ENCODE results near the gene MIX23.
"Not testable (repeated sequence)": the region's sequence is repeated elsewhere in the genome, so short reads cannot be mapped to it uniquely, and the experiment has no call there.

Gene MIX23

DNA sequence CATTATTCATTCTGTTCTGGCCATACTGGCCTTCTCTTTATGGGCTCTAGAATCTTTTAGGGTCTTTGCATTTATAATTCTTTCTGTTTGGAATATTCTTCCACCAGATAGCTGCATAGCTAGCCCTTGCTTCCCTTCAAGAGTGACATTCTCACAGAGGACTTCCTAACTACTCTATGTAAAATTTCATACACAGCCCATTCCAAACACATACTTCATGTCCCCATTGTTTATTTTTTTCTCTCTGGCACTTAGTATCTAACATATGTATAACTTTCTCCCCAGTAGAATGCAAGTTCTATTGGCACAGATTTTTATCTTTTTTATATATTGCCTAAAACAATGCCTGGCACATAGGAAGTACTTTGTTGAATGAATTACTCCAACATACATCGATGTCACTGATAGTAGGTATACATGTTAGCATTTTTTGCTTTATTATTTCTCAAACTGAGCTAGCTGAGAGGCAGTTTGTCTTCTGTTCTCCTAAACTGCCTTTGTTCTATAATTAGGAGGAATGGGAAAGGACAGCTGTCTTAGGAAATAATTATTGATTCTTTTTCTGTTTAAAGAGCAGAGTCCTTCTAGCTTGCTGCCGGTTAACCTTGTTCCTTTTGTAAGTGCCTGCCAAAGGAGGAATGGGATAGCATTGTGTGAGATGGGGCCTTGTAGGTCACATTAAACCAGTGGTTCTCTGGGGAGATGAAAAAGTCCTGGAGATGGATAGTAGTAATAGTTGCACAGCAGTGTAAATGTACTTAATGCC is 8.8 kb upstream of the MIX23 start:
- DNase-seq, result no peak

DNA sequence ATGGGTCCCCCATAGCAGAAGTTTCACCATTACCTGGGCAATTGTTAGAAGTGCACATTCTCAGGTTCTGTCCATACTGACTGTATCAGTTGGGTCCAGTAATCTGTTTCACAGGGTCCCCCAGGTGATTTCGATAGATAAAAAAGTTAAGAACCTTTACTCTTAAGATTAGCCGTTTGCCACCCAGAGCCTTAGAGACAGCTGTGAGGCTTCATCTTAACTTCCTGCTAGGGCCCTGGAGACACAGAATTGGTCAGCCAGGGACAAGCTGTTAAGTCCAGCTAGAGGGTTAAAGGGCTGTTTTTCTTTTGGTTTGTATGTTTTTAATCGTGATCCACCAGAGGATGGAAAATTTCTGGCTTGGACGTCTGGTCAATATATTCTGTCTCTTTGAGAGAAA is 7.6 kb upstream of the MIX23 start:
- DNase-seq, result no peak

DNA sequence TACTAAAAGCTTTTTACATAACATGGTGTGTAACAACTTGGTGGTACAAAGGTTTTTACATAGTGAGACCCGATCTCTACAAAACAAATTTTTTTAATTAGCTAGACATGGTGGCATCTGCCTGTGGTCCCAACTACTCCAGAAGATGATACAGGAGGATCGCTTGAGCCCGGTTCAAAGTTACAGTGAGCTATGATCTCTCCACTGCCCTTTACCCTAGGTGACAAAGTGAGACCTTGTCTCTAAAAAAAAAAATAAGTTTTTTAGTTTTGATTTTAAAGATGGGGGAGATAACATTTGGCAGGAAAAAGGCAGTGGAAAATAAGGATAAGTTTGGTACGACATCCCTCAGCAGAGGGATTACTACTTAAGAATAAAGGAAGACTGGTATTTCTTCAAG is 6.9 kb upstream of the MIX23 start:
- no peak for DNase-seq

DNA sequence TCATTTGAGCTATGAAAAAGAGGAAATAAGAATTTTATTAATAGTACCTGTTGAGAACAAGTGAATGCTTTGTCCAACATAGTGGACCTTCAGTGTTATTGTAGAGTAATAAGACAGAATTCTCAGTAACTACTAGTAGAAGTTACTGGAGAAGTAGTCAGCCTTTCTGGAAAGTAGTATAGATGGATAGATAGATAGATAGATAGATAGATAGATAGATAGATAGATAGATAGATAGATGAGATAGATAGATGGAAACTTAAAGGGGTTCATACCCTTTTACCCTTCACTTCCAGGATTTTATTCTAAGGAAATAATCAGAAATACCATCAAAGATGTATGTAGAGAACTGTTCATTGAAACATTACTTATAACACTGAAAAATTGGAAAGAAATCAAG is 6.2 kb upstream of the MIX23 start:
- DNase-seq, result no peak

DNA sequence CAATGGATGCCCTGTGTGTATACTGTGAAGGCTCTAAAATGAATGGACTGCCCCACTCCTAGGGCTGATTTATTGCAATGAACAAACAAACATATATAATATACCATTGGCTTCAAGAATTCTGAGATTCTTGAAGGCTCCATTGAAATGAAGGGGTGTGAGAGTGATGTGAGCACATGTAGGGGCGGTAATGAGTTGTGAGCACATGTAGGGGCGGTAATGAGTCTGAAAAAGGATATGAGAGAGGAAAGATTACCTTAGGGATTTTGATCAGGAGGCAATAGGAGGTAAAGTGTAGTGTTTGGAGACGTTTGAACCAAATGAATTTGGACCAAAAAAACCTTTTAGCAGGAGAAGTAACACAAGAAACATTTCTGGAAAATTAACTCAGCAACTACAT is 4.7 kb upstream of the MIX23 start:
- no peak for DNase-seq

DNA sequence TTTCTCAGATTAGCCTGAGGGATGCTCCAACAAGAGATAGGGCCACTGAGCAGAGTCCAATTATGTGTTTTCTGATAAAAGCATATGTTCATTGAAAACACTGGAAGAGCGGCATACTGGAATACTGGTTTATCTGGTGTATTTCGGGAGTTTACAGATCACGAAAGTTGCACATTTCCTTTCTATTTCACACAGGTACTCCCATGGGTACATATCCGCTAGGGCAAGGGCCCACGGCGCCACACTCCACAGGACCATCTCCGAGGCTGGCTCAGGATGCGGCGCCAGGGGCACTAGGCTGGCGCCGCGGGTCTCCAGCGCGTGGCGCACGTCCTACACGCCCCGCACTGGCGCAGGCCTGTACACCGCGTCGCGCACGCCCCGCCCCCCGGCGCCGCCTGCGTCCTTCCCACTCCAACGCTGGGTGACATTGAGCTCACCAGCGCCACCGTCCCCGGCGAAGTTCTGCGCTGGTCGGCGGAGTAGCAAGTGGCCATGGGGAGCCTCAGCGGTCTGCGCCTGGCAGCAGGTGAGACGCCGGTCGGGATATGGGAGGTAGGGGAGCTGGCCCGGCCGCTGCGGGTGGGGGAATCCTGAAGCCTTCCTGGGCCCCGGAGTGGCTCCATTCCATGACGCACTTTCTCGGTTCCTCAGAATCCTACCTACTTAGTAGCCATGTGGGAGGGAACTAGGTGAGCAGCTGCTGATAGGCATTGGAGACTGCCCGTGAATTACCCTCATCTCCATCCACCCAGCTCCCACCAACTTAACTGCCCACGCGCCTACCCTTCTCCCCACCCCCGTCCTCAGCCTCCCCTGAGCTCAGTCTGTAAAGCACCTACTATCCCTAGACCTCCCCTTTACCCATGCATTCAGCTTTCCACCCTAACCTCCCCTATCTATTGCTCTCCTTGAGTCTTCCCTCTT is 1.0 kb upstream of the MIX23 start, which contains the start of gene FAM162A:
Gene FAM162A, plus strand, starts transcription at position 412 of the 927 bp plus-strand sequence. Its CDS starts 84 bp downstream, at position 496.
- DNase-seq, result peak; percentile 93

DNA sequence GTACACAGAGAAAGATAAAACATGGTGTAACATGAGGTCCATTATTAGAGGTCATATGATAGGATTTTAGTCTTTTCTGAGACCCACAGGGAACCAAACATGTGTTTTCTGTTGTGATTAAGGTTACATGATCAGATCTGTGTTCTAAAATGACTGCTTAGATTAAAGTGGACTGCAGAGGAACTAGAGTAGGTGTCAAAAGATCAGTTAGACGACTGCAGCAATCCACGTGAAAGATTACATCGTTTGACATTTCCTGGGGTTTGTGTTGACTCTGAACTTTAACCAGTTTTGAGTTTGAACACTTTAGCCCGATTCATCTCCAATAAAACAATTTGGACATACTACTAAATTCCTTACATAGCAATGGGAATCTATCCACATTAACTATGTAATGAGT is 5.1 kb downstream of the MIX23 start:
- no peak for DNase-seq

DNA sequence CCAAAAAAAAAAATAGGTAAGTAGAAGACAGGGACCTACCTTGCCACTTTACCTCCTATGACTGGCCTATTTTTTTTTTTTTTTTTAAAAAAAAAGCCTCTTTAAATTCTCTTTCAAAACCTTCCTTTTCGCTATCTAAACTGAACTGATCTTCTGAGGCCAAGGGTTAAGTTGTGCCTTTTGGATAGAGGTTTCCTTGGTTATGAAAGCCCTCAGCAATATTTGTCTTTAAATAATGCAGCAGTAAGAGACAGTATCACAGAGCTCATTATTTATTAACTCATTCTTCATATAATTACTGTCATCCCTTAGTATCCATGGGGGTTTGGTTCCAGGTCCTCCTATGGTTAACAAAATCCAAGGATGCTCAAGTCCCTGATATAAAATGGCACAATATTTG is 9.0 kb downstream of the MIX23 start:
- DNase-seq, result no peak

DNA sequence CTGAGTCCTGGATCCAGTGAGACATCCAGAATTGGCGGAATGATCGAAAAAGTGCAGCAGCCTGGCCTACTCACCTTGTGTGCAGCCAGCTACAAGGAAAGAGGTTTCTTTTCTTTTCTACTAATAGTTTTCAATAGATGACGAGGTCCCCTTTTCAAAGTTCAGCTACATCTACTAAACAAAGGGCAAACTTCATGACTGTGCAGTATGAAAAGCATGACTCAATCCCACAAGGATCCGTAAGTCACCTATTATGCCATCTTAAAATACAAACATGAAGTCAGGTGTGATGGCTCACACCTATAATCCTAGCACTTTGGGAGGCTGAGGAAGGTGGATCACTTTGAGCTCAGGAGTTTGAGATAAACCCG is 16.7 kb downstream of the MIX23 start:
- no peak for DNase-seq

DNA sequence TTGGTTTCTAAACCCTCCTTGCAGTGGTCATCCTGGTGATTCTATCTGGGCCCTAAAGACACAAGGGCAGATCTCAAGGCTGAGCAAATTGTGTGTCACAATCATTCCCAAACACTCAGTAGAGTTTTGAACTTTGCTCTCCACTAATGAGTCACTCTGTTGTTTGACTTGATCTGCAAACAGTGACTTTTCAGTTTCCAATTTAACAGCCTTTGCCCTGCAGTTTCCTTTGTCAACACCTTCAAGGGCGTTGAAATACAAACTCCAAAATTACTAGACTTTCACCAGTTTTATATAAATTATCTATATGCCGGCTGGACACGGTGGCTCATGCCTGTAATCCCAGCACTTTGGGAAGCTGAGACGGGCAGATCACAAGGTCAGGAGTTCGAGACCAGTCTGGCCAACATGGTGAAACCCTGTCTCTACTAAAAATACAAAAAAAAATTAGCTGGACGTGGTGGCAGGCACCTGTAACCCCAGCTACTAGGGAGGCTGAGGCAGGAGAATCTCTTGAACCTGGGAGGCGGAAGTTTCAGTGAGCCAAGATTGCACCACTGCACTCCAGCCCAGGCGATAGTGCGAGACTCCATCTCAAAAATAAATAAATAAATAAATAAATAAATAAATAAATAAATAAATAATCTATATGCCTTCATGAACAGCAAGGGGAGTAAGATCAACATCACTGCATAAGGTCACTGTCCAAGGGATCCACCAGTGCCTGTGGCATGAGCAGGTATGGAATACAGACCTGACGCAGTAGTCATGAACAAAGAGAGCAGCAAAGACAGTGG is 17.3 kb downstream of the MIX23 start:
- not testable (repeated sequence) for DNase-seq

DNA sequence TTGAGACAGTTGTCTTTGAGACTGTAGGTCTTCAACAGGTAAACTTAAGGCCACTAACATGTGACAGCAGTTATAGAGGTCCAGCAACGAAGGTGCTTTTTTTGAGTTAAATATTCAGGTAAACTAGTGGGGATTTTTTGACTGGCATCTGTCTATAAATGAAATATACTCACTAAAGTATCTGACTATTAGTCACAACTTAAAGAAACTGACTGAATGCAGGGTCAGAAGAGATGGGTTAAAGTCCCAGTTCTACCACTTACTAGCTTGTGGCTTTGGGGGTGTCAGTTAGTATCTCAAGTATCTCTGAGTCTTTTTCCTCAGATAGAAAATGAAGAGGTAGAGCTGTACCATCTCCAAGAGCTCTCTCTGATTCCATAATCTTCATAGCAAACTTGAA is 18.0 kb downstream of the MIX23 start:
- DNase-seq, result no peak

DNA sequence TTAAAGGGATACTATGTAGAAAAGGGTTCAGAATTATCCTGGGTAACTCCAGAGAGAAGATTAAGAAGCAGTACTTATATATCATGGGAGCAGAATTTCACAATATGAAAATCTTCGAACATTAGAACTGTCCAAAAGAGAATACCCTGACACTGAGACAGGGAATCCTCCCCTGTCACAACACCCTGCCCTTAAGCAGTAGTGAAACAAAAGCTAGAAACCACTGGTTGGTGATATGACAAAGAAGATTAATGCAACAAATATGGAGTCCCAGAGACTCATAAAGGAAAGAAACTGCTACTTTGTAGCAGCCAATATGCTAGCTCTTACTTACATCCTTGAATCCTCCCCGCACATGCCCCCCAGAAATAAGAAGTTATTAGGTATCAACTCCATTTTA is 18.5 kb downstream of the MIX23 start:
- no peak for DNase-seq

DNA sequence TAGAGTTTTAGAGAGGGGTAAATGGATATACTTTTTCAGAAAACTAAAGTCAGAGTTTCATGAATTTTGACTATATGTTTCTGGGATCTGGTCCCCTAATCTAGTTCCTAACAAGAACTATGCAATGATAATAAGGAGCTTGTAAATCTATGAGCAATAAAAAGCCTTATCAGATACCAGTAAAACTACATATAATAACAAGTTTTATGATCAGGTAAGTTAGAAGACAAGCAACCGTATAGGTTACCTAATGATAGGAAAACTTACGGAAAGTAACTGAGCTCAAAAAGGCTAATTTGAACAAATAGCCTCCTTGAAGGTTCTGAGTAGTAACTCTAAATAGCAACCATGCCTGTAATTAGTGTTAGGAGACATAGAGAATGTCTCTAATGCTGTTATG is 21.0 kb downstream of the MIX23 start:
- DNase-seq, result no peak

DNA sequence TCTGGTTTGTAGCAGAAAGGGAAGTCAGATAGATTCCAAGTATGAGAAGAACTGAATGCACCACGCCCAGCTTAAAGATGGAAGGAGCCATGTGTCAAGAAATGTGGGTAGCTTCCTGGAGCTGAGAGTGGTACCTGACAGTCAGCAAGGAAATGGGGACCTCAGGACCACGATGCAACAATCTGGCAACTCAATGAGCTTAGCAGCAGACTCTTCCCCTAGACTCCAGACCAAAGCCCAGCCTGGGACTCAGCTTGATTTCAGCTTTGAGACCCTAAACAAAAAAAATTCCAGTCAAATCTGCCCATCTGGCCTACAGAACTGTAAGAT is 24.4 kb downstream of the MIX23 start:
- DNase-seq, result no peak

DNA sequence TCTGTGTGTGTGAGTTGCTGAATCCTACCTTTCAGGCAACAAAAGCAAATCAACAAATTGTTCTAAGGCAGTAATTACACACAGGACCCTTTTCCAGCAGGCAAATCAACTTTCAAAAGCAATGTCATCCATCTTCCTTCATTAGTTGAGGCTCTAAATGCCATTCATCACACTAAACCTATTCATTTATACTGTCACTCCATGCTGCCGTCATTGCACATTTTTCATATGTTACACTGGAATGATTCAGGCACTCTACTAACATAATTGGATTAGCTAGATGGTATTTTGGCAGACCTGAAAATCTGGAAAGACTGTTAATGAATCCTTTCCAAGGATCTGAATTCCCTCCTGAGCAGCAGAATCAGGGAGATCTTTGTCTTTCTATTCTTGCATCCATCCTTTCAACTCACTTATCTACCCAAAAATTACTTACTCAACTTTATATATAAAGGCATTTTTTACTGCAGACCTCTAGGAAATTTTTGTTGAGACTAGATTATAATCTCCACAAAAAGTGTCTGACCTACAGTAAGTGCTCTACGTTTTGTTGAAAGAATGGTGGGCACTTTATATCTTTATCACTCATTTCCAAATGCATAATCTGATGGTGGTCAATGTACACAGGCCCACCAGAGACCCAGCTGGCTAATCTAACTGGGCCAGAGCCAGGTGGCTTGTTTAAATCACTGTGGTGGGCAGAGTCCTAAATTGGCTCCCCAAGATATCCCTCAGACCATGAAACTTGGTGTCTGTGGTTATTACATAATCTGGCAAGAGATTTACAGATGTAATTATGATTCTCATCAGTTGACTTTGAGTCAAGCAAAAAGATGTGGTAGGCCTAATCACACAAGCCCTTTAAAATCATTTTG is 25.0 kb downstream of the MIX23 start:
- DNase-seq, result no peak

DNA sequence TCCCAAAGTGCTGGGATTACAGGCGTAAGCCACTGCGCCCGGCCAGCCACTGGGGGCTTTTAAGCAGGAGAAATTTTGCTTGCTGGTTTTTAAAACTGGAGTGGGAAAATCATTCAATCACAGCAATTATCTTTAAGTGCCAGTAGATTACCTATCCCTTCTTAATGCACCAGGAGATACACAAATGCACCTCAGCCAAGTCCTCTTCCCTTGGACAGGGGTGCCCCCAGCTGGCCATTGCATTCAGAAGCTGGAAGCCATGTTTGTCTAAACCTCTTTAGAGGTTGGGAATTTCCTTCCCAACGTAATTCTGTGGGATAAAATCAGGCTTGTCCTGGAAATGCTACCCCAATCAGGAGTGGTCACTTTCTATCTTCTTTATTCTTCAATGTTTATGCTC is 26.6 kb downstream of the MIX23 start:
- DNase-seq, result no peak

DNA sequence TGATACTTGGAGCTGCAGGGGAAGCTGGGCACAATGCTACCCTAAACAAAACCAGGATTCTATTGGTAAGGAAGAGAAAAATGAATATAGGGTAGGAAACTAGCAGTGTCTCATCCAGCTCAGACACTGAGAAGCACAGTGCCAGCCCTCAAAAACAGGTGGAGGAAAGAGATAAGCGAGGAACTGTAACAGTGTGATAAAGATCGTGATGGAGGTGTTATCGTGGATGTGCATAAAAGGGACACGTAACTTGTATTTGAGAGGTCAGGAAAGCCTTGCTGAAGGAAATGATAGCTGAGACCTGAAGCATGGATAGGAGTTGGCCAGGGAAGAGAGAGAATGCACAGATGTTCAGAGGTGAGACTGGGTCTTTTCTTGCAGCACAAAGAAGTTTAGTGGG is 27.4 kb downstream of the MIX23 start:
- DNase-seq, result no peak

DNA sequence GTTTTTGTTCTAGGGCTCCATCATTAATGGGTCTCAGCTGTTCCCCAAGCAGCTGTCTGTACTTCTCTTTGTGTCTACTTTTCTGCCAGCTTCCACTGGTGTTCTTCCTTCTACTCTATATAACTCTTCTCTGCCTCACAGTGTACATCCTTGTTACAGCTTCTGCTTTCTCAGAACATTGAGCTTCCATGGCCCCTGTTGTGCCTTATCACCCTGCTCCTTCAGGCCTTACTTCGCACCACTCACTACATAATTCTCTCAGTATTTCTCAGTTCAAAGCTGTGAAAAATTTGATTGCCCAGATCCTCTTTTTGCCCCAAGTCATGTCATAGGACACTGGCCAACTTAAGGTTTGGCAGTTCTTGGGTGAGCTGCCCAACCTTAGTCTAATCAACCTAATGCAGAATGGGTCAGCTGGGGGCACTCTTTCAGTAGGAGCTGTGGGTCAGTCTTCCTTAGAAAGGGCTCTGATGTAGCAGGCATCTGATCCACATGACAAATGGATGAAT is 29.1 kb downstream of the MIX23 start:
- no peak for DNase-seq

DNA sequence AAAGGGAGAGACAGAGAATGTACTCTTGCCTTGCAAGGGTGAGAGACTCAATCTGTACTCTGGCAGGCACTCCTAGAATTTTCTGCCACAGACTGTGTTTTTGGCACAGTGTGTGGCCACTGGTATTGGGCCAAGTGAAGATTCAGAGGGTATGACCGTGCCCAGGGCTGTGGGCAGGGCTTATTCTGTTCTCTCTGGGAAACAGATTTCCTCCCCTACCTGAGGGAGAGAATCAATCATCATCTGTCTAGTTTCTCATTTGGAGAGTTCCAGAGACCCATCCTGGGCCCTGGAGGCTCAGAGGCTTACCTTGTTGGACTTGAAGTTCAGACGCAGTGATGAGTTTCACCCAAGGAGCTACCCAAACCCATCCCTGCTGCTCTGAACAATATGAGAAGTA is 29.8 kb downstream of the MIX23 start:
- DNase-seq, result no peak

DNA sequence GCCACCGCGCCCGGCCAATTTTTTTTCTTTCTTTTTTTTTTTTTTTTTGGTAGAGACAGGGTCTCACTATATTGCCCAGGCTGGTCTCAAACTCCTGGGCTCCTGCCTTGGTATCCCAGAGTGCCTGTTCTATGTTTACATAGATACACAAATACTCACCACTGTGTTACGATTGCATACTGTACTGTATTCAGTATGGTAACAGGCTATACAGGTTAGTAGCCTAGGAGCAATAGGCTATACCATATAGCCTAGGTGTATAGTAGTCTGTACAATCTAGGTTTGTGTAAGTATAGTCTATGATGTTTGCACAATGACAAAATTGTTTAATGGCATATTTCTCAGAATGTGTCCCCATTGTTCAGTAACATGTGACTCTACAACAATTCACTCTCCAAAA is 31.4 kb downstream of the MIX23 start:
- DNase-seq, result no peak

DNA sequence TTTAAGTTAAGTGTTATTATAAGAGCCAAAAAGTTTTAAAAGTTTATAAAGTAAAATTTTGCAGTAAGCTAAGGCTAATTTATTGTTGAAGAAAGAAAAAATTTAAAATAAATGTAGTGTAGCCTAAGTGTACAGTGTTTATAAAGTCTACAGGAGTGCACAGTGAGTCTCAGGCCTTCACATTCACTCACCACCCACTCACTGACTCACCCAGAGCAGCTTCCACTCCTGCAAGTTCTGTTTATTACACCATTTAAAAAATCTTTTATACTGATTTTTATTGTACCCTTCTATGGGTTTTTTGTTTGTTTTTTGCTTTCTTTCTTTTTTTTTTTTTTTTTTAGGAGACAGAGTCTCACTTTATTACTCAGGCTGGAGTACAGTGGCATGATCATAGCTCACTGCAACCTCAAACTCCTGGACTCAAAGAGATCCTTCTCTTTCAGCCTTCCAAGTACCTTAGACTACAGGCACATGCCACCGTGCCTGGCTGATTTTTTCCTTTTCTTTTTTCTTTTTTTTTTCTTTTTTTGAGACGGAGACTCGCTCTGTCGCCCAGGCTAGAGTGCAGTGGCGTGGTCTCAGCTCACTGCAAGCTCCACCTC is 32.1 kb downstream of the MIX23 start:
- DNase-seq, result no peak

DNA sequence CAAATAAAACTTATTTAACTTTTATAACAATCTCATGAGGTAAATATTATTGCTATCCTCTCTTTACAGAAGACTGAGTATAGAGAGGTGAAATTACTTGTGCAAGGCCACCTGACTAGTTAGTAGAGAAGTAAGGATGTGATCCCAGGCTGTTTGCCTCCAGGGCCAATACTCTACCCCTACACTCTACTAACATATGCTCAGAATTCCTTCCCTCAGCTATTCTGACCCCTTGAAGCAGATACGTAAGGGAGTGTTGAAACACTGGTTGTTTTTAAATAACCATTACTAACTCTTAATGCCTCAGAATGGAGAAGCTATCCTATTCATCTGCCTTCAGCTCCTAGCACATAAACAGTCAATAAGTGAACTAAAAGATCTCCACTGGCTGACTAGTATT is 33.9 kb downstream of the MIX23 start:
- DNase-seq, result no peak

Measured in activated gamma-delta T cell treated with Interleukin-2 at 50 U/mL for 16 hours (primary cell).